Mesenchymal stem cell (in vitro differentiated cells and primary cell): ENCODE results near the gene STX5.
"Not testable (repeated sequence)": the region's sequence is repeated elsewhere in the genome, so short reads cannot be mapped to it uniquely, and the experiment has no call there.

Source experiments
- DNase-seq: peaks from one replicate; pipeline ENCODE4 v3.0.0-alpha.2; 2013
- H2AFZ ChIP-seq: one replicate; pipeline ENCODE4 v1.6.1; 2013; ENCODE audit warnings: low read depth, mild to moderate bottlenecking, control low read depth, inconsistent platforms, low read length, moderate library complexity
- H2AK5ac ChIP-seq: 2 replicates; pipeline ENCODE4 v1.6.1; 2013; ENCODE audit warnings: low read length, moderate library complexity, mild to moderate bottlenecking, inconsistent platforms; ENCODE audit not compliant: severe bottlenecking
- H2BK120ac ChIP-seq: one replicate; pipeline ENCODE4 v1.6.1; 2013; ENCODE audit warnings: low read depth, mild to moderate bottlenecking, inconsistent platforms, low read length, moderate library complexity
- H2BK12ac ChIP-seq, 2 experiments: one replicate each; pipeline ENCODE4 v1.6.1; 2013; ENCODE audit warnings: inconsistent platforms in 2 of 2, low read length in 2 of 2, mild to moderate bottlenecking in 2 of 2, moderate library complexity in 2 of 2, control low read depth in 1 of 2
- H2BK15ac ChIP-seq: one replicate; pipeline ENCODE4 v1.6.1; 2013; ENCODE audit warnings: mild to moderate bottlenecking, low read depth, inconsistent platforms; ENCODE audit not compliant: poor library complexity, severe bottlenecking
- H2BK5ac ChIP-seq: 2 replicates; pipeline ENCODE4 v1.6.1; 2013; ENCODE audit warnings: low read depth, mild to moderate bottlenecking, low read length, control low read depth, inconsistent platforms; ENCODE audit not compliant: poor library complexity, severe bottlenecking
- H3K14ac ChIP-seq, 2 experiments: one replicate each; pipeline ENCODE4 v1.6.1; 2013; ENCODE audit warnings: inconsistent platforms in 2 of 2, low read length in 2 of 2, control low read depth in 1 of 2, mild to moderate bottlenecking in 1 of 2, moderate library complexity in 1 of 2
- H3K18ac ChIP-seq, 2 experiments: one replicate each; pipeline ENCODE4 v1.6.1; 2013; ENCODE audit warnings: inconsistent platforms in 2 of 2, low read length in 2 of 2, control low read depth in 1 of 2, low read depth in 1 of 2, mild to moderate bottlenecking in 1 of 2
- H3K23ac ChIP-seq, 2 experiments: one replicate each; pipeline ENCODE4 v1.6.1; 2013; ENCODE audit warnings: inconsistent platforms in 2 of 2, low read length in 2 of 2, mild to moderate bottlenecking in 2 of 2, moderate library complexity in 2 of 2, control low read depth in 1 of 2
- H3K27ac ChIP-seq: 2 replicates; pipeline ENCODE4 v1.5.1; 2013; ENCODE audit warnings: mild to moderate bottlenecking, moderate library complexity, low read length, control low read depth, inconsistent platforms; ENCODE audit not compliant: poor library complexity, severe bottlenecking
- H3K27me3 ChIP-seq, 2 experiments: 2 replicates each; pipeline versions ENCODE4 v1.6.1 to v1.7.0; 2013; ENCODE audit warnings: low read length in 2 of 2, mild to moderate bottlenecking in 2 of 2, moderate library complexity in 2 of 2, control low read depth in 1 of 2, inconsistent platforms in 1 of 2; ENCODE audit not compliant: control insufficient read depth in 1 of 2, insufficient read depth in 1 of 2
- H3K36me3 ChIP-seq, 2 experiments: 2 replicates each; pipeline versions ENCODE4 v1.6.1 to v1.7.0; 2013; ENCODE audit warnings: low read length in 2 of 2, control low read depth in 1 of 2, inconsistent platforms in 1 of 2, low read depth in 1 of 2, mild to moderate bottlenecking in 1 of 2; ENCODE audit not compliant: insufficient read depth in 2 of 2, control insufficient read depth in 1 of 2
- H3K4ac ChIP-seq, 2 experiments: one replicate each; pipeline ENCODE4 v1.6.1; 2013; ENCODE audit warnings: inconsistent platforms in 2 of 2, low read length in 2 of 2, mild to moderate bottlenecking in 2 of 2, moderate library complexity in 2 of 2, control low read depth in 1 of 2, low read depth in 1 of 2
- H3K4me1 ChIP-seq: 2 replicates; pipeline ENCODE4 v1.6.1; 2013; ENCODE audit warnings: low read depth, low read length, control low read depth; ENCODE audit not compliant: control insufficient read depth, insufficient read depth
- H3K4me2 ChIP-seq: 2 replicates; pipeline ENCODE4 v1.6.1; 2013; ENCODE audit warnings: low read length, mild to moderate bottlenecking, inconsistent platforms; ENCODE audit not compliant: poor library complexity, severe bottlenecking
- H3K4me3 ChIP-seq, 2 experiments: 2 replicates each; pipeline versions ENCODE4 v1.5.1 to v1.7.0; 2013; ENCODE audit warnings: low read length in 2 of 2, mild to moderate bottlenecking in 2 of 2, control low read depth in 1 of 2, low read depth in 1 of 2; ENCODE audit not compliant: insufficient read depth in 1 of 2
- H3K79me1 ChIP-seq: replicated peaks from 2 replicates; pipeline ENCODE4 v1.6.1; 2013; ENCODE audit warnings: mild to moderate bottlenecking, control low read depth, low read length, inconsistent platforms; ENCODE audit not compliant: poor library complexity, severe bottlenecking
- H3K9ac ChIP-seq: 2 replicates; pipeline ENCODE4 v1.7.0; 2013; ENCODE audit warnings: mild to moderate bottlenecking, low read length, moderate library complexity
- H3K9me3 ChIP-seq: 2 replicates; pipeline ENCODE4 v1.7.0; 2013; ENCODE audit warnings: mild to moderate bottlenecking, low read length; ENCODE audit not compliant: control insufficient read depth
- H4K8ac ChIP-seq: one replicate; pipeline ENCODE4 v1.6.1; 2013; ENCODE audit warnings: inconsistent platforms, mild to moderate bottlenecking, low read length, moderate library complexity
- H4K91ac ChIP-seq: one replicate; pipeline ENCODE4 v1.6.1; 2013; ENCODE audit warnings: mild to moderate bottlenecking, low read length, inconsistent platforms
- WGBS: methylation state at CpG from one replicate; pipeline ENCODE4 v1.1.7; 2013; ENCODE audit warnings: mixed read lengths; 5-methylcytosine and 5-hydroxymethylcytosine counted together

STX5 gene

GRCh38 chr11:62771144-62772021 is 60.5 kb downstream of the STX5 start, which contains the start of gene TAF6L:
Gene TAF6L (plus strand): TSS chr11:62771396. CDS start chr11:62775784, 4,388 bp downstream.
- Histone ChIP-seq H3K27me3 (no peaks in the 10 kb centered on the region), H2AK5ac (peak within 1 kb of the TSS; percentile 30), H3K18ac (peak within 1 kb of the TSS; percentile 92 to 95), H3K4me2 (peak within 1 kb of the TSS; percentile 66), H3K9ac (peak within 1 kb of the TSS; percentile 91), H3K23ac (no peak within 1 kb of the TSS), H3K14ac (peak within 1 kb of the TSS in 1 of 2 experiments; percentile 89), H2BK5ac (no peak within 1 kb of the TSS), H2BK12ac (peak within 1 kb of the TSS; percentile 9 to 45), H2BK15ac (peak within 1 kb of the TSS; percentile 98), H3K4ac (peak within 1 kb of the TSS; percentile 79 to 87), H3K4me1 (peaks cover 6% of the 10 kb centered on the region), H3K79me1 (peaks cover 17% of the 10 kb centered on the region), H4K91ac (peak within 1 kb of the TSS; percentile 96), H4K8ac (peak within 1 kb of the TSS; percentile 91), H3K27ac (peak within 1 kb of the TSS; percentile 86), H3K36me3 (peaks cover 24 to 39% of the 10 kb centered on the region in 2 experiments), H3K9me3 (no peaks in the 10 kb centered on the region), H3K4me3 (peak within 1 kb of the TSS; percentile 70 to 90), H2AFZ (peak within 1 kb of the TSS; percentile 75), H2BK120ac (no peak within 1 kb of the TSS)
- WGBS, result 1% methylated on average over 49 of the region's 60 CpGs
- peak; percentile 99 for DNase-seq

- WGBS, result 25% methylated on average over 9 of the region's 18 CpGs
- Histone ChIP-seq H3K36me3 (peaks cover 24 to 39% of the 10 kb centered on the region in 2 experiments), H3K4me1 (peaks cover 6% of the 10 kb centered on the region), H3K4me3 (peak overlapping the region in 1 of 2 experiments; percentile 90), H2BK5ac (no peak overlapping the region), H3K79me1 (peaks cover 17% of the 10 kb centered on the region), H2AFZ (peak overlapping the region; percentile 75), H3K27ac (peak overlapping the region; percentile 75), H3K9me3 (no peaks in the 10 kb centered on the region), H3K27me3 (no peaks in the 10 kb centered on the region), H3K18ac (peak overlapping the region; percentile 52 to 92), H4K91ac (peak overlapping the region; percentile 96), H3K4me2 (peak overlapping the region; percentile 66), H4K8ac (peak overlapping the region; percentile 88), H2AK5ac (no peak overlapping the region), H2BK120ac (no peak overlapping the region), H3K14ac (peak overlapping the region in 1 of 2 experiments; percentile 89), H2BK15ac (no peak overlapping the region), H2BK12ac (peak overlapping the region; percentile 9 to 45), H3K9ac (peak overlapping the region; percentile 91), H3K23ac (no peak overlapping the region), H3K4ac (peak overlapping the region; percentile 79 to 87)
- DNase-seq, result no peak
Observed at GRCh38 chr11:62770778-62771143, 61.1 kb downstream of the STX5 start.

DNA sequence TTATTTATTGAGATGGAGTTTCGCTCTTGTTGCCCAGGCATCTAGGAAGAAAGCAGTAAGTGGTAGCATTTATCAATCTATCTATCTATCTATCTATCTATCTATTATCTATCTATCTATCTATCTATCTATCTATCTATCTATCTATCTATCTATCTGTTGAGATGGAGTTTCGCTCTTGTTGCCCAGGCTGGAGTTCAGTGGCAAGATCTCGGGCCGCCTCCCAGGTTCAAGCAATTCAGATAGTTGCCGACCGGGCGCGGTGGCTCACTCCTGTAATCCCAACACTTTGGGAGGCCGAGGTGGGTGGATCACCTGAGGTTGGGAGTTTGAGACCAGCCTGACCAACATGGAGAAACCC is 71.0 kb downstream of the STX5 start:
- not testable (repeated sequence) for H3K14ac ChIP-seq, H3K4me1 ChIP-seq, H2BK12ac ChIP-seq, H3K9me3 ChIP-seq, H3K27me3 ChIP-seq, H3K18ac ChIP-seq, H3K4me2 ChIP-seq, H2AK5ac ChIP-seq, H3K23ac ChIP-seq, H4K91ac ChIP-seq, H2BK120ac ChIP-seq, H2BK5ac ChIP-seq, H3K27ac ChIP-seq, H4K8ac ChIP-seq, DNase-seq, H3K4ac ChIP-seq, H2BK15ac ChIP-seq
- 79% methylated on average over 3 of the region's 9 CpGs for WGBS
- Histone ChIP-seq H3K36me3 (peaks cover 5 to 18% of the 10 kb centered on the region in 2 experiments), H2AFZ (peak overlapping the region; percentile 63), H3K4me3 (peak overlapping the region in 1 of 2 experiments; percentile 99), H3K9ac (peak overlapping the region; percentile 93), H3K79me1 (peaks cover 13% of the 10 kb centered on the region)
